Natural killer cell treated with Interleukin-12 subunit alpha and Interleukin-12 subunit beta and Interleukin-15 and Interleukin-18, amount 100 ng/mL, for 72 hours (primary cell): Measurements from ENCODE around the gene SLC22A12. TPM values are rescaled to one million over a fixed set of nuclear protein-coding genes. Genes with fewer than 3 reads are reported as not detected.

Source experiments
- ATAC-seq, 2 donors: fragments of 150-1000 bp; cut with Tn5 transposase in 1 of 2; sonication (Bioruptor Pico), chemical (Tn5 transposase) in 1 of 2; 2 replicates each; pipeline ENCODE4 v1.10.0; 2021
- DNase-seq: peaks from one replicate; pipeline ENCODE4 v3.0.0; 2022; ENCODE audit warnings: low spot score
- H3K27ac Mint-ChIP-seq, 2 donors: 1 replicate in 1 of 2; 2 replicates in 1 of 2; pipeline ENCODE4 v1.8.0; 2022; ENCODE audit warnings: mixed read lengths in 2 of 2, mild to moderate bottlenecking in 1 of 2, moderate library complexity in 1 of 2
- H3K27me3 Mint-ChIP-seq, 2 donors: 1 replicate in 1 of 2; 2 replicates in 1 of 2; pipeline ENCODE4 v1.8.0; 2022; ENCODE audit warnings: mixed read lengths in 2 of 2
- H3K36me3 Mint-ChIP-seq: one replicate; pipeline ENCODE4 v1.8.0; 2022; ENCODE audit warnings: mixed read lengths
- H3K4me1 Mint-ChIP-seq, 2 donors: 1 replicate in 1 of 2; 2 replicates in 1 of 2; pipeline ENCODE4 v1.8.0; 2022; ENCODE audit warnings: low read depth in 2 of 2, mixed read lengths in 2 of 2, mild to moderate bottlenecking in 1 of 2
- H3K4me3 Mint-ChIP-seq: one replicate; pipeline ENCODE4 v1.8.0; 2022; ENCODE audit warnings: mixed read lengths
- H3K9me3 Mint-ChIP-seq: 2 replicates; pipeline ENCODE4 v1.8.0; 2022; ENCODE audit warnings: mixed read lengths
- total RNA-seq, 2 donors: library from RNA; stranded (reverse); gene quantifications; one replicate each; pipeline ENCODE4 v1.2.3, GENCODE V29; 2022

The SLC22A12 gene
- total RNA-seq, 2 donors from 2014 or later = not detected

DNA sequence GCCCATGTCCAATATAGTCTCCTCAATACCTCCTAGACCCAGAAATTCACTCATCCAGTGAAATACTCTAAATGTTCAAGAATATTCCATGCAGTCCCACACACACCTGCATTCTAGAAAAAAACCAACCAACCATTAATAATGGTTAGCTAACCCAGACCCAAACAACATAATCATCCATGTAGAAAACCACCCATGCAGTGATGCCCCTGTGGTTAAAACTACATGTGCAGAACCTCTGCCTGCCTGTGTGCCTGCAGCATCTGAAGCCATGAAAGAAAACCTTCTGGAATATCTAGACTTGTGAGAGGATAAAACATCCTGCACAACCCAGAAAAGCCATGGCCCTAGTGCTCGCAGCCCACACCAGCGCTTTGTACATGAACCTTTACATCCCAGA, 47.8 kb downstream of the SLC22A12 start:
- Mint-ChIP-seq H3K27ac (no peak overlapping the region), H3K4me1 (peaks cover 11 to 20% of the 10 kb centered on the region in 2 donors), H3K9me3 (no peaks in the 10 kb centered on the region), H3K36me3 (no peaks in the 10 kb centered on the region), H3K4me3 (peak overlapping the region; percentile 8), H3K27me3 (peaks cover under 1 to 1% of the 10 kb centered on the region in 2 donors)
- no peak for DNase-seq
- ATAC-seq = no peak

DNA sequence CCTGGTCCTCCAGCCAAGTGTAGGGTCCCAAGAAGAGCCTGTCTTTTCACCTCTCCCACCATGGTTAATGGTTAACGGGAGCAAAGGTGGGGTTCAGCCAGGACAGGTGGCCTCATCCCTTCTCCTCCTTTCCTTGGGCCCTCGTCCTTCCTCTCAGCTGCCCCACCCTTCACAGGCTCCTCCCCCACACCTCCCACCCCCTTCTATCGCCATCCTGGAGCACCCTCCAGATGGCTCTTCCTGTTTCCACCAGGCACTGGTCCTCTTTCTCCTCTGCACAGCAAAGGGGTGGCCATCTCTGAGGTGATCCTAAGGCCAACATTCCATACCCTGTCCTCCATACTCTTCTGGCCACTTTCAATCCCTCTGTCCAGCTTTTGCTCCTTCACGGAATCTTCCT, 48.9 kb downstream of the SLC22A12 start:
- Mint-ChIP-seq H3K27me3 (peaks cover 10 to 11% of the 10 kb centered on the region in 2 donors), H3K9me3 (no peaks in the 10 kb centered on the region), H3K27ac (no peak overlapping the region), H3K36me3 (no peaks in the 10 kb centered on the region), H3K4me1 (peaks cover under 1 to 12% of the 10 kb centered on the region in 2 donors), H3K4me3 (no peak overlapping the region)
- ATAC-seq = no peak
- no peak for DNase-seq

DNA sequence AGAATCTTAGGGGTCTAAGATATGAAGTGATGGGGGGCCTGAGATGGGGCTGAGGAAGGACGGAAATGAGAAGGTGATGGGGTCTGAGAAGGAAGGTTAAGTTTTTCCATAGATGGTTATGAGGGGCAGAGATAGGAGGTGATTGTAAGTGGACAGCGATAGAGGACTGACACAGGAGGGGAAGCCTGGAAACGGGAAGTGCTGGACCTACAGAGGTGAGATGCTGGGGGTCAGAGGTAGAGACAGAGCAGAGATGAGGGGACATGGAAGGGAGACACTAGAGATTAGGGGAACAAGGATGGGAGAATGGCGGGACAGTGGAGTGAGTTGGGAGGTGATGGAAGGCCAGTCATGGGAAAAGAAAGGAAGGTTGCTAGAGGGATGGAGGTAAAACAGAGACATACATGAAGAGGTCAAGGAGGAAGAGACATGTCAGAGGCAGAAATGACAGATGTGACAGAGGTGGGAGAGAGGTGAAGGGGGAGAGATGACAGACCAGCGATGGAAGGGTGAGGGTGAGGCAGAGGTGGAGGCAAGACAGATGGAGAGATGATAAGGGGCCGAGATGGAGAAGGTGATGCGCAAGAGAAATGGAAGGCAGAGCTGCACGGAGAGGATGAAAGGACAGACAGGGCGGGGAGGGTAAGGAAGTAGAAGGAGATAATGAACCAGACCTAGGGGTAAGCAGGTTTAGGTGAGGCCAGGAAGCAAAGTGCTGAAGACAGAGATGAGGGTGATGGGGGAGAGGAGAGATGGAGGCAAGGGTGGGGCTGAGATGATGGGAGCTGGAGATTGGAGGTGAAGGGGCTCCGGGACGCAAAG, 50.8 kb downstream of the SLC22A12 start:
- Mint-ChIP-seq H3K27ac (no peak overlapping the region), H3K4me3 (no peak overlapping the region), H3K36me3 (no peaks in the 10 kb centered on the region), H3K4me1 (peaks cover 0 to 3% of the 10 kb centered on the region in 2 donors), H3K9me3 (no peaks in the 10 kb centered on the region), H3K27me3 (peaks cover 24 to 29% of the 10 kb centered on the region in 2 donors)
- no peak for DNase-seq
- no peak for ATAC-seq

DNA sequence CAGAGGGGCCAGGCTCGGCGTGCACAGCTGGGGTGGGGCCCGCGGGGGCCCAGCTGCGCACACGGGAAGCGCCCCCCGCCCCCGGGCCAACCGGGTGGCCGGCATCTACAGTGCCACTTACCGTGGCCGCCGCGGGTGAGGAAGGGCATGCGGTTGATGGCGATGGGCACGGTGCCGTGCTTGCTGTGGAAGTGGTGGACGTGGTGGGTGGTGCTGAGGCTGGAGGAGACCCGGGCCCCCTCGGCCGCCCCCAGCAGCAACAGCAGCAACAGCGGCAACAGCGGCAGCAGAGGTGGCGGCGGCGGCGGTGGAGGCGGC, 51.4 kb downstream of the SLC22A12 start:
- Mint-ChIP-seq H3K27me3 (peaks cover 24 to 29% of the 10 kb centered on the region in 2 donors), H3K27ac (no peak overlapping the region), H3K9me3 (no peaks in the 10 kb centered on the region), H3K4me3 (no peak overlapping the region), H3K4me1 (peaks cover 0 to 3% of the 10 kb centered on the region in 2 donors), H3K36me3 (no peaks in the 10 kb centered on the region)
- no peak for ATAC-seq
- DNase-seq = no peak

DNA sequence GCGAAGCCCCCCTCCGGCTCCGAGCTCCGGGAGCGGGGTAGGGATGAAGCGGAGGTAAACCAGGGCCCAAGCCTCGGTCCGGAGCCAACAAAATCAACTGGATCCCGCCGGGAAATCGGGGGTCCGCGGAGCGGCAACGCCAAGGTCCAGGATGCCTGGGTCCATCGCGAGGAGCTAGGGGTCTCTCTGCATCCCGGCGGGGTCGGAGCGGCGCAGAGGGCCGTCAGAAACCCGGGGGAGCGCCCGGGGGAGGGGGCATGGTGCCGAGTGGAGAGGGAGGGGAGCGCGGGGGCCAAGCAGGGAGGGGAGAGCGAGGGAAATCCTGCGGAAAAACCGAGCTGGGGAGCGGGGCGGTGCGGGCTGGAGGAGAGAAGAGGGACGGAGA, 51.8 kb downstream of the SLC22A12 start:
- Mint-ChIP-seq H3K27me3 (peaks cover 24 to 29% of the 10 kb centered on the region in 2 donors), H3K27ac (no peak overlapping the region), H3K4me3 (no peak overlapping the region), H3K4me1 (peaks cover 0 to 3% of the 10 kb centered on the region in 2 donors), H3K36me3 (no peaks in the 10 kb centered on the region), H3K9me3 (no peaks in the 10 kb centered on the region)
- DNase-seq (no peak), ATAC-seq (no peak)

DNA sequence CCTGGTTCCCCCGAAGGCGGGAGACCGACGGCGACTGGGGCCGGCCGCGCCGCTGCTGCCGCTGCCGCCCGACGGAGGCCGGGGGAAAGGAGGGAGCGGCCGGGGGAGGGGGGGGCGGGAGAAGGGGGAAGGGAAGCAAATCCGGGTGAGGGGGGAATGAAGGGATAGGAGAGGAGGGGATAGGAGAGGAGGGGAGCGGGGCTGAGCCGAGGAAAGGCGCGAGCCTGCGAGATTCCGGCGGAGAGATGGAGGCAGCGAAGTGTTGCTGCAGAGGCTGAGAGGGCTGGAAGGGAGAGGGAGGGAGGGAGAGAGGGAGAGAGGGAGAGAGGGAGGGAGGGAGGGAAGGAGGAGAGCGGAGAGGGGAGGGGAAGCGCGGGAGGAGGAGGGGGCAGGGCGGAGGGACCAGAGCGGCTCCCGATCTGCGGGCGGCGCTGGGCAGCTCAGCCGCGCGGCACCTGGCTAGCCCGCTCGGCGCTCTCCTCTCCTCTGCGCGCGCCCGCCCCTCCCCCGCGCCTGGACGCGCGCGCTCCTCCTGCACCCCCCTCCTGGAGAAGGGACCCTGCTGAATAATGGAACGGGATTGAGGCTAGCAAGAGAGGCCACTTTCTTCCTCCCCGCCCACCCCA, 52.3 kb downstream of the SLC22A12 start:
- Mint-ChIP-seq H3K9me3 (no peaks in the 10 kb centered on the region), H3K4me3 (peak overlapping the region; percentile 26), H3K36me3 (no peaks in the 10 kb centered on the region), H3K27me3 (peaks cover 24 to 29% of the 10 kb centered on the region in 2 donors), H3K4me1 (peaks cover 0 to 3% of the 10 kb centered on the region in 2 donors), H3K27ac (no peak overlapping the region)
- DNase-seq (no peak), ATAC-seq (no peak)

DNA sequence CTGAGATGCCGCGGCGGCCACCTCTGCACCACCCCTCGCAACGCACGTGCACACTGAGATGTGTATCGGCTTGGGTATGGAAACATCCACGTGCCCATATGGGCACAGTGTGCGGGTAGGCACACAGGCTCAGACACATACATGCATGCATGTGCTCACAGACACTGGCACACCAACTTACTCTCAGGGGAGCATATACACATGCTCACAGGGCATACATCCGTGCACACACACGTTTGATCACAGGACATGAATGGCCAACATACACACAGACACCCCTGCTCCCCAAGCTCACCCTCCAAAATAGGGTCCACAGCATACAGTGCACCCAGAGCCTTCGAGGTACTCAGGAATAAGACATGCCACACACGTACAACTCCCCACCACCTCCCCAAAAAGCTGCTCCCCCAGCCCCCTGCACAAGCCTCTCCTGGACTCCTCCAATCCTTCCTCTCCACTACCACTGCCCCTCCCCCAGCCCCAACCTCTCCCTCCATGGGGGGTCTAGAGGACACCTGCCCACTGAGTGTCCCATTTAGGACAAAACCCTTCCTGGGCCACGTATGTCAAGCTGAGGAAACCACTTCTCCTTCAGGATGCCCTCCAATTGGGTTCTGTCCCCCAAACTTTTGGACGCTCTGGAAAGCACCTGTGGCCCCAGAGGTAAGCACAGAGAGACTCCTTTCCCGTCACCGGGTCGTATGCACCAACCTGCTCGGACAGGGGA, 53.1 kb downstream of the SLC22A12 start:
- no peaks in the 10 kb centered on the region for H3K9me3 Mint-ChIP-seq
- peaks cover 0 to 3% of the 10 kb centered on the region in 2 donors for H3K4me1 Mint-ChIP-seq
- DNase-seq (no peak), ATAC-seq (no peak)
- no peak overlapping the region for H3K4me3 Mint-ChIP-seq
- no peak overlapping the region for H3K27ac Mint-ChIP-seq
- H3K27me3 Mint-ChIP-seq = peaks cover 24 to 29% of the 10 kb centered on the region in 2 donors
- no peaks in the 10 kb centered on the region for H3K36me3 Mint-ChIP-seq

DNA sequence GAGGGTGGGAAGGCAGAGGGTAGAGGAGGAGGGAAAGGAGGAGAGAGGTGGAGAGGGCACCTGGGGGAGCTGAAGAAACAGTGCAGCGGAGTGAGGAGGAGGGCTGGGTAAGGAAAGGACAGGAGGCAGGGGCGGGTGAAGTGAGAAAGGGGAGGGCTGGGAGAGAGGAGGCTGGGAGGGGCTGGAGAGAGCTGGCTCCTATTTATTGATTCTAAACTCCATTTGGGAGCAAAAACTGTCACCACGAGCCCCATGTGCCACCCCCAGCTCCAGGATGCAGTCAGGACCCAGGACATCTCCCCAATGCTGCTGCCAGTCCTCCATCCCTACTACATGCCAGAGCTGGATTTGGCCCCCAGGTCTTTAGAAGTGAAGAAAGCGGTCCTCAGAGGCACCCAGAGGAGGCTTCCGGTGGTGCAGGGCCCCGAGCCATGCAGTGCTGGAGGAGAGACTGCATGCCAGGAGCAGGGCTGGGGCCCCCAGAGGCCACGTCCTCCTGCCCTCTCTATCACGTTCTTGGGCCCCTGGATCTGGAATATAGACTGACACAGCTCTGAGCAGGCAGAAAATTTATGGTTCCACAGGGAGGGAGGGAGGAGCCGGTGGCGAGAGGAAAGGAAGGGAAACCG, 53.7 kb downstream of the SLC22A12 start:
- Mint-ChIP-seq H3K9me3 (no peaks in the 10 kb centered on the region), H3K4me1 (peaks cover 0 to 3% of the 10 kb centered on the region in 2 donors), H3K27ac (no peak overlapping the region), H3K27me3 (peaks cover 24 to 29% of the 10 kb centered on the region in 2 donors), H3K36me3 (no peaks in the 10 kb centered on the region), H3K4me3 (no peak overlapping the region)
- DNase-seq (no peak), ATAC-seq (no peak)

DNA sequence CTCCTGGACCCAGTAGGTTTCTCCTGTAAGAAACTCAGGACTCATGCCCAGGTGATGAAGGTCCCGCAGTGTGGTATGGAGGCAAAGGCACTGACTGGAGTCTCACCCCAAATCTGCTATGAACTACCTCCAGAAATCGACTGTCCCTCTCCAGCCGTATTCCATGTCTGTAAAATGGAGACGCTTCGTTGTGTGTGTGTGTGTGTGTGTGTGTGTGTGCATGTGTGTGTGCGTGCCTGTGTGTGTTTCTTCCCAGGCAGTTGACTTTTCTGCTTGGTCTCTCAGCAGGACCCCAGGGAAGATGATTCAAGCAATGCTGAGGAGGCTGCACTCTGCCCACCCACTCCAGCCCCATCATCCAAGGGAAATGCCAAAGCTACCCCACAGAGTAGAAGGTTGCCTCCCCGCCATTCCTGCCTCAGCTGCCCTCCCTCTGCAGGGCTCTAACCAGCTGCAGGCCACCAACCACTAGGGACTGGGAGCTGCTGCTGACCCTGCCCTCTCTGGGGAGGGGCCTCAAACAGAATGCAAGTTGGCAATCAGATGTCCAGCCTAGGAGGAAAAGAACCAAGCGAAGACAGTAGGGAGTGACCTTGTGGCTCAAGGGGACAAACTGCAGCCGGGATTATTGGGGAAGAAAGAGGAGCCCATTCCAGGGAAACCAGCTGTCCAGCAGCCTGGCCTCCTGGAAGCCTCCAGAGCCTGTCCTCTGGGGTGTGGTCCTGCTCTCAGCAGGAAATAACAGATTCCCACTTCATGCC, 56.2 kb downstream of the SLC22A12 start:
- DNase-seq (no peak), ATAC-seq (no peak)
- no peaks in the 10 kb centered on the region for H3K36me3 Mint-ChIP-seq
- H3K27me3 Mint-ChIP-seq = peaks cover 27 to 38% of the 10 kb centered on the region in 2 donors
- peaks cover 0 to 3% of the 10 kb centered on the region in 2 donors for H3K4me1 Mint-ChIP-seq
- H3K4me3 Mint-ChIP-seq = no peak overlapping the region
- no peaks in the 10 kb centered on the region for H3K9me3 Mint-ChIP-seq
- no peak overlapping the region for H3K27ac Mint-ChIP-seq

DNA sequence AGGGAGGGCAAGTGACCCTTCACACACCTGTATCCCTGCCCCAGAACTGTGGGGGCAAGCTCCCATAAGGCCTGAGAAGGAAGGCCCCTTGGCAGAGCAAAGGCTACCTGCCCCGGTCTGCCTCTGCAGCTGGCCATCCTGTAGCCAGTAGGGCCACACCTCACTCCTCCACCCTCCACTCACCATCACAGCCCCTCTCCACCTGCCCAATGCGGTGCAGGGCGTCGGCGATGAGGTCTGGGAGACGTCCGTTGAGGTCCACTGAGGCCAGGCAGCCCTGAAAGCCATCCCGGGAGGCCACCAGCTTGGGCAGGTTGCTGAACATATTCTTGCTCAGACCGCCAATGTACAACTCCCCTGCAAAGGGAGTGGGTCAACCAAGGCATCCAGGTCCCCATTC, 57.5 kb downstream of the SLC22A12 start:
- no peak for DNase-seq
- ATAC-seq = no peak
- H3K9me3 Mint-ChIP-seq = no peaks in the 10 kb centered on the region
- H3K36me3 Mint-ChIP-seq = no peaks in the 10 kb centered on the region
- H3K4me3 Mint-ChIP-seq = no peak overlapping the region
- H3K4me1 Mint-ChIP-seq = peaks cover 0 to 3% of the 10 kb centered on the region in 2 donors
- H3K27me3 Mint-ChIP-seq = peaks cover 27 to 38% of the 10 kb centered on the region in 2 donors
- no peak overlapping the region for H3K27ac Mint-ChIP-seq

DNA sequence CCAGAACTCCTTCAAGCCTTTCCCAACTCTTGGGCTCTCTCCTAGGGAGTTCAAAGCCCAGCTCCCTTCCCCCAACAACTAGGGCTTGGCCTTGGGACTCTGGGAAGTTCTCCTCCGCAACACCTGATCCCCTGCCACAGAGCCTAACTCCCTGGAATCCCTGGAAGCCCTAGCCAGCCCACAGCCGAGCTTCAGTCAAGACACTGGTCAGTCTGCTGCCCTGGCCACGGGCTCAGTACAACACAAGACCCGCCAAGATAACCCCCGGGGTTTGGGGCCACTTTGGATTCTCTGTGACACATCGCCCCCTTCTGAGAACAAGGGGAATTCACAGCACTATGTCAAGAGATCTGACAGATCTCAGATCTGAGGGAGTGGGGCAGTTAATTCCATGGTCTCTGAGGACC, 58.3 kb downstream of the SLC22A12 start:
- peaks cover 21 to 32% of the 10 kb centered on the region in 2 donors for H3K27me3 Mint-ChIP-seq
- no peaks in the 10 kb centered on the region for H3K4me1 Mint-ChIP-seq
- no peak overlapping the region for H3K27ac Mint-ChIP-seq
- no peak overlapping the region for H3K4me3 Mint-ChIP-seq
- ATAC-seq (no peak), DNase-seq (no peak)
- no peaks in the 10 kb centered on the region for H3K9me3 Mint-ChIP-seq
- no peaks in the 10 kb centered on the region for H3K36me3 Mint-ChIP-seq

DNA sequence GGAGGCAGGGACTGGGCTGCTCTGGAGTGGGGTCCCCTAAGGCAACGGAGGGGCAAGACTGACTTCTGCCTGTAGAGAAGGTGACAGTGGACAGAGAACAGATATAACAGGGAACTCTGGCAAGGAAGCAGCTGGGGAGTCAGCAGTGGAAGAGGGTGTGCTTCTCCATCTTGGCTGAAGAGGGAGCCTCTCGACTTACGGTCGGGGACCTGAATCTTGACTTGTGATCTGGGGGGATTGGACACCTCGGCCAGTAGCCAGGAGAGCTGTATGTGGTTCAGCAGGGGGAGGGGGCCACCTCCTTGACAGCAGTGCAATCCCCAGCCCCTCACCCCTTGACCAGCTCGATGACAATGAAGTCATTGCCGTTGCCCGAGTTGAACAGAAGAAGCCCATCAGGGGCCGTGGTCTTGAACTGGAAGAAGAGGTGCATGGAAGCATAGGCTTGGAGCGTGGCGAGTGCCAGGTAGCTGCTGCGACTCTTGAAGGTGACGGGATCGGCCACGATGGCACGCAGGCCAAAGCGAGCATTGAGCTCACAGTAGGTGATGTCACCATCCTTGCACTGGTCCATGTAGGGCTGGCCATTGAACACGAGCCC, 60.0 kb downstream of the SLC22A12 start:
- Mint-ChIP-seq H3K4me3 (no peak overlapping the region), H3K4me1 (no peaks in the 10 kb centered on the region), H3K27me3 (peaks cover 8 to 25% of the 10 kb centered on the region in 2 donors), H3K9me3 (no peaks in the 10 kb centered on the region), H3K27ac (no peak overlapping the region), H3K36me3 (no peaks in the 10 kb centered on the region)
- DNase-seq = no peak
- no peak for ATAC-seq
